Bronchial epithelial cell (primary cell): ENCODE results near the gene PADI4. TPM values are rescaled to one million over a fixed set of nuclear protein-coding genes. Genes with fewer than 3 reads are reported as not detected.

ENCODE experiments used
- DNase-seq: peaks from one replicate; pipeline ENCODE4 v3.0.0-alpha.2; 2010; ENCODE audit warnings: low read depth
- FAIRE-seq: peaks from 2 replicates; lab custom pipeline; 2011; peaks lifted over from hg19 to GRCh38; lab: Jason Lieb, UNC
- H3K27me3 ChIP-seq: 2 replicates; pipeline ENCODE4 v1.5.1; 2011; ENCODE audit warnings: low read length; ENCODE audit not compliant: control insufficient read depth, insufficient read depth
- H3K36me3 ChIP-seq: 2 replicates; pipeline ENCODE4 v1.5.1; 2011; ENCODE audit warnings: low read length; ENCODE audit not compliant: control insufficient read depth, insufficient read depth
- H3K4me3 ChIP-seq: 2 replicates; pipeline ENCODE4 v1.5.1; 2011; ENCODE audit warnings: mild to moderate bottlenecking, low read depth, low read length, control low read depth
- CTCF ChIP-seq: IDR thresholded peaks from 2 replicates; pipeline ENCODE4 v1.5.1; 2011; ENCODE audit warnings: mild to moderate bottlenecking, moderate library complexity, low read length, control low read depth, inconsistent platforms; ENCODE audit not compliant: insufficient read depth, severe bottlenecking
- total RNA-seq: library from RNA; depleted of rRNA; stranded (reverse); fragments of >200 nt; gene quantifications from 2 replicates; pipeline ENCODE4 v1.2.1, GENCODE V29; 2014

Gene PADI4
- total RNA-seq, 1 donor from 2014 or later, result not detected

GRCh38 chr1:17370618-17371017, 62.6 kb downstream of the PADI4 start:
- FAIRE-seq, result peak; percentile 23
- no peaks in the 10 kb centered on the region for H3K36me3 ChIP-seq

GRCh38 chr1:17371896-17372295, 63.9 kb downstream of the PADI4 start, which contains the start of gene PADI6:
TSS of gene PADI6 (plus strand) at chr1:17372196. CDS start at chr1:17372246, 50 bp downstream.
- Histone ChIP-seq H3K36me3 (no peaks in the 10 kb centered on the region), H3K4me3 (no peak within 1 kb of the TSS), H3K27me3 (no peaks in the 10 kb centered on the region)
- FAIRE-seq (no peak), DNase-seq (no peak)
- no peak for TF ChIP-seq CTCF

More at GRCh38 chr1:17370618-17371017, 62.6 kb downstream of the PADI4 start:
- DNase-seq, result peak; percentile 61
- TF ChIP-seq CTCF, result peak; percentile 66
- H3K27me3 ChIP-seq, result no peaks in the 10 kb centered on the region
- H3K4me3 ChIP-seq, result no peak overlapping the region

- no peaks in the 10 kb centered on the region for H3K27me3 ChIP-seq
- DNase-seq, result no peak
- TF ChIP-seq CTCF, result no peak
- no peaks in the 10 kb centered on the region for H3K36me3 ChIP-seq
- peak; percentile 50 for FAIRE-seq
- H3K4me3 ChIP-seq, result no peak overlapping the region
Measured at GRCh38 chr1:17372955-17373354, 65.0 kb downstream of the PADI4 start.

- Histone ChIP-seq H3K4me3 (no peak overlapping the region), H3K27me3 (no peaks in the 10 kb centered on the region), H3K36me3 (no peaks in the 10 kb centered on the region)
- no peak for TF ChIP-seq CTCF
- no peak for FAIRE-seq
- no peak for DNase-seq
Measured at GRCh38 chr1:17375651-17376050, 67.7 kb downstream of the PADI4 start.

- no peak overlapping the region for H3K4me3 ChIP-seq
- no peaks in the 10 kb centered on the region for H3K36me3 ChIP-seq
- FAIRE-seq (no peak), DNase-seq (peak; percentile 60)
- H3K27me3 ChIP-seq, result no peaks in the 10 kb centered on the region
- no peak for TF ChIP-seq CTCF
Measured at GRCh38 chr1:17377325-17377953, 69.4 kb downstream of the PADI4 start.

- FAIRE-seq, result no peak
- H3K27me3 ChIP-seq, result no peaks in the 10 kb centered on the region
- no peak for DNase-seq
- H3K4me3 ChIP-seq, result no peak overlapping the region
- TF ChIP-seq CTCF, result no peak
- H3K36me3 ChIP-seq, result no peaks in the 10 kb centered on the region
Measured at GRCh38 chr1:17381161-17381560, 73.2 kb downstream of the PADI4 start.
